DND-41 (cell line): ENCODE results near the gene PAH.

Source experiments
- ATAC-seq: fragments of 200-7000 bp; cut with Tn5 transposase; 3 replicates; pipeline ENCODE4 v1.9.1; 2021; ENCODE audit warnings: low read depth; ENCODE audit not compliant: insufficient read depth
- DNase-seq: peaks from one replicate; pipeline ENCODE4 v3.0.0-alpha.2; 2020
- H2AFZ ChIP-seq: 2 replicates; pipeline ENCODE4 v1.6.0; 2012; ENCODE audit warnings: low read depth, low read length
- H3K27ac ChIP-seq: 2 replicates; pipeline ENCODE4 v1.5.1; 2012; ENCODE audit warnings: low read length, inconsistent platforms
- H3K27me3 ChIP-seq: fragments of 200-600 bp; sonication (generic); 2 replicates; pipeline ENCODE4 v1.6.0; 2012; ENCODE audit warnings: low read length, mild to moderate bottlenecking, inconsistent platforms; ENCODE audit not compliant: insufficient read depth, poor library complexity
- H3K36me3 ChIP-seq: 2 replicates; pipeline ENCODE4 v1.5.1; 2012; ENCODE audit warnings: low read length, inconsistent platforms; ENCODE audit not compliant: insufficient read depth
- H3K4me1 ChIP-seq: 2 replicates; pipeline ENCODE4 v1.5.1; 2012; ENCODE audit warnings: mild to moderate bottlenecking, low read length; ENCODE audit not compliant: insufficient read depth
- H3K4me2 ChIP-seq: 2 replicates; pipeline ENCODE4 v1.6.0; 2012; ENCODE audit warnings: mild to moderate bottlenecking, moderate library complexity, low read length, inconsistent platforms; ENCODE audit not compliant: insufficient read depth
- H3K4me3 ChIP-seq, 2 experiments: fragments of 200-600 bp in 1 of 2; shearing (Covaris generic) in 1 of 2; 2 replicates each; pipeline ENCODE4 v1.5.1; 2012 to 2016; ENCODE audit warnings: inconsistent platforms in 2 of 2, low read length in 2 of 2, mild to moderate bottlenecking in 2 of 2, low read depth in 1 of 2, moderate library complexity in 1 of 2
- H3K79me2 ChIP-seq: 2 replicates; pipeline ENCODE4 v1.6.0; 2012; ENCODE audit warnings: low read length, inconsistent platforms; ENCODE audit not compliant: insufficient read depth
- H3K9ac ChIP-seq: 2 replicates; pipeline ENCODE4 v1.6.0; 2012; ENCODE audit warnings: low read depth, mild to moderate bottlenecking, inconsistent platforms, low read length, moderate library complexity
- H3K9me3 ChIP-seq: 2 replicates; pipeline ENCODE4 v1.5.1; 2012; ENCODE audit warnings: low read length, moderate library complexity, mild to moderate bottlenecking, inconsistent platforms; ENCODE audit not compliant: insufficient read depth, severe bottlenecking
- H4K20me1 ChIP-seq: 2 replicates; pipeline ENCODE4 v1.6.0; 2012; ENCODE audit warnings: low read length; ENCODE audit not compliant: insufficient read depth
- EZH2 ChIP-seq: IDR thresholded peaks from 3 replicates; pipeline ENCODE4 v1.6.1; 2012; ENCODE audit warnings: borderline replicate concordance, low read depth, mild to moderate bottlenecking, moderate library complexity, low read length, inconsistent platforms; ENCODE audit not compliant: severe bottlenecking
- TF ChIP-seq, protein P1 (sequence below): IDR thresholded peaks from 2 replicates; pipeline ENCODE4 v1.5.1; 2012; ENCODE audit warnings: borderline replicate concordance, low read length, moderate library complexity, mild to moderate bottlenecking; ENCODE audit not compliant: poor library complexity, severe bottlenecking; ENCODE audit errors: extremely low read depth

The PAH gene

DNA sequence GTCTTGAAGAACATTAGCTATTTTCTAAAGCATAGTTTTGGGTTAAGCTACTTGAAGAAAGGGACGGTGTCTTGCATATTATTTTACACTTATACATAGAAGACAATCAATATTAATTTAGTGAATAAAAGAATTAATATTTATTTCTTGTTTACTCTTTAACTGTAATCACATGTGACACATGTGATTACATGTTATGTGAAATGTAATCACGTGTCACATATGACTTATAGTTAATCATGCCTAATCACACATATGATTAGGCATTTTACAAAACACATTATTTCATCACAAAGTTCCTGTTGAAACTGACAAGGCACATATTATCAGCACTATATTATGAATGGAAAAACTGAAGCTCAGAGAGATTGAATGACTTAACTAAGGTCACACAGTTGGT lies 4.8 kb downstream of the PAH start:
- H3K9me3 ChIP-seq: no peaks in the 10 kb centered on the region
- H3K4me2 ChIP-seq: no peak overlapping the region
- H3K36me3 ChIP-seq: no peaks in the 10 kb centered on the region
- TF ChIP-seq, protein P1, sequence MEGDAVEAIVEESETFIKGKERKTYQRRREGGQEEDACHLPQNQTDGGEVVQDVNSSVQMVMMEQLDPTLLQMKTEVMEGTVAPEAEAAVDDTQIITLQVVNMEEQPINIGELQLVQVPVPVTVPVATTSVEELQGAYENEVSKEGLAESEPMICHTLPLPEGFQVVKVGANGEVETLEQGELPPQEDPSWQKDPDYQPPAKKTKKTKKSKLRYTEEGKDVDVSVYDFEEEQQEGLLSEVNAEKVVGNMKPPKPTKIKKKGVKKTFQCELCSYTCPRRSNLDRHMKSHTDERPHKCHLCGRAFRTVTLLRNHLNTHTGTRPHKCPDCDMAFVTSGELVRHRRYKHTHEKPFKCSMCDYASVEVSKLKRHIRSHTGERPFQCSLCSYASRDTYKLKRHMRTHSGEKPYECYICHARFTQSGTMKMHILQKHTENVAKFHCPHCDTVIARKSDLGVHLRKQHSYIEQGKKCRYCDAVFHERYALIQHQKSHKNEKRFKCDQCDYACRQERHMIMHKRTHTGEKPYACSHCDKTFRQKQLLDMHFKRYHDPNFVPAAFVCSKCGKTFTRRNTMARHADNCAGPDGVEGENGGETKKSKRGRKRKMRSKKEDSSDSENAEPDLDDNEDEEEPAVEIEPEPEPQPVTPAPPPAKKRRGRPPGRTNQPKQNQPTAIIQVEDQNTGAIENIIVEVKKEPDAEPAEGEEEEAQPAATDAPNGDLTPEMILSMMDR: no peak
- TF ChIP-seq EZH2: no peak
- H4K20me1 ChIP-seq: no peaks in the 10 kb centered on the region
- H3K27me3 ChIP-seq: no peaks in the 10 kb centered on the region
- ATAC-seq (no peak), DNase-seq (no peak)
- H3K4me3 ChIP-seq: no peak overlapping the region
- H3K9ac ChIP-seq: no peak overlapping the region
- H3K79me2 ChIP-seq: no peaks in the 10 kb centered on the region
- no peak overlapping the region for H2AFZ ChIP-seq
- H3K27ac ChIP-seq: no peak overlapping the region
- no peaks in the 10 kb centered on the region for H3K4me1 ChIP-seq

DNA sequence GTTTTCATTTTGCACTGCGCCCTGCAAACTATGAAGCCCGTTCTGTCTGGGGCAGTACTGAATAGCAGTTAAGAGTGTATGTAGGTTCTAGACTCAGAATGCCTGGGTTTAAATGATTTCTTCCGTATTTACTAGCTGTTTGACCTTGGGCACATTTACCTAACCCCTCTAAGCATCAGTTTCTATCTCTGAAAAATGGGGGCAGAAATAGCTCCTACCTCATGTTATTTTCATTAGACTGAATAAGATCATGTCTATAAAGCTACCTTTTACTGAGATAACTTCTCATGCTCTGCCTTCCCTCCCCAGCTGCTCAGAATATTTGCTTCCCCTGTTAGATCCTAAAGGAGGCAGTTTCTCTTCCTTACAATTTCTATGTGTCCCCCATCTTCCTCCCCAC lies 5.7 kb downstream of the PAH start:
- TF ChIP-seq, protein P1: no peak
- TF ChIP-seq EZH2: no peak
- Histone ChIP-seq H3K9me3 (no peaks in the 10 kb centered on the region), H3K4me2 (no peak overlapping the region)

DNA sequence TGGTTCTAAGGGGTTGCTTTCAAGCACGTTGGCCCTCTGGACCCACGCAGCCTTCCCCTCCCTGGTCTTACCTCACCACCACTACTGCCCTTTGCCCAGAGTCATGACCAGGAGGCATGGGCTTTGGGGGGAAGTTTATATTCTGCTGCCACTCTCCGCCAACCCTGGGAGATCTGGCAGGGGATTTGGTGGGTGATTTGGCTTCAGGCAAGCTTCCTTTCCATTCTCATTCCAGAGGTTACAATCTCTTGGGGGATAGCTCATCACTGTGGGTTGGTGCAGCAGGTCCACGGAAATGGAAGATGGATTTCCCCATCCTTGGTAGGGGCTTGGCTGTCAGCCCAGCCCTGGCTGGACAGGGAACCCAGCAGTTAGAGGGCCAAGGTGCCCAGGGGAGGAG lies 6.3 kb downstream of the PAH start:
- H3K36me3 ChIP-seq: no peaks in the 10 kb centered on the region
- no peaks in the 10 kb centered on the region for H3K79me2 ChIP-seq
- ATAC-seq (no peak), DNase-seq (no peak)
- H3K27ac ChIP-seq: no peak overlapping the region
- no peaks in the 10 kb centered on the region for H3K4me1 ChIP-seq
- H3K4me3 ChIP-seq: no peak overlapping the region
- H3K9ac ChIP-seq: no peak overlapping the region
- no peaks in the 10 kb centered on the region for H3K27me3 ChIP-seq
- H3K4me2 ChIP-seq: no peak overlapping the region
- no peaks in the 10 kb centered on the region for H4K20me1 ChIP-seq
- TF ChIP-seq, protein P1: no peak
- TF ChIP-seq EZH2: no peak
- no peaks in the 10 kb centered on the region for H3K9me3 ChIP-seq
- no peak overlapping the region for H2AFZ ChIP-seq

More for the DNA sequence above, 5.7 kb downstream of the PAH start:
- Histone ChIP-seq H2AFZ (no peak overlapping the region), H3K36me3 (no peaks in the 10 kb centered on the region), H3K27ac (no peak overlapping the region), H4K20me1 (no peaks in the 10 kb centered on the region), H3K4me1 (no peaks in the 10 kb centered on the region), H3K79me2 (no peaks in the 10 kb centered on the region), H3K4me3 (no peak overlapping the region), H3K9ac (no peak overlapping the region), H3K27me3 (no peaks in the 10 kb centered on the region)
- DNase-seq (no peak), ATAC-seq (no peak)

DNA sequence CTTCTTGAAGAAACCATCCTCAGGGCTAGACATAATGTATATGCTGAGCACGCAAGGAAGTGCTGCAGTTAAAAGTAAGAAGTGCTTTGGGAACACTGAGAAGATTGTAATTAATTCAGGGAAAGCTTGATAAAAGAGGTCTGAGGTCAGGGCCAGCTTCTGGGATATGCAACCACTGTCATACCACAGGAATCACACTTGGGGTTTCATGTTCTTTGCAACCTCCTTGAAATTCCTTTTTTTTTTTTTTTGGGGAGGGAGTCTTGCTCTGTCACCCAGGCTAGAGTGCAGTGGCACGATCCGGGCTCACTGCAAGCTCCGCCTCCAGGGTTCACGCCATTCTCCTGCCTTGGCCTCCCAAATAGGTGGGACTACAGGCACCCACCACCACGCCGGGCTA lies 6.9 kb downstream of the PAH start:
- Histone ChIP-seq H3K4me1 (no peaks in the 10 kb centered on the region), H3K27me3 (no peaks in the 10 kb centered on the region), H2AFZ (no peak overlapping the region), H3K79me2 (no peaks in the 10 kb centered on the region), H3K4me3 (no peak overlapping the region), H3K36me3 (no peaks in the 10 kb centered on the region), H3K9ac (no peak overlapping the region), H3K27ac (no peak overlapping the region), H3K4me2 (no peak overlapping the region), H3K9me3 (no peaks in the 10 kb centered on the region), H4K20me1 (no peaks in the 10 kb centered on the region)
- ATAC-seq: no peak
- TF ChIP-seq, protein P1: no peak
- no peak for TF ChIP-seq EZH2
- DNase-seq: no peak
